ENCODE measurements around the gene CDK6.

GRCh38 chr7:92723205-92723604 lies 113.2 kb downstream of the CDK6 start:
- TF ChIP-seq EP300 (IDR thresholded peaks at IDR 0.05) (no peak), POLR2A (IDR thresholded peaks at IDR 0.05) (no peak)

Data from gastroesophageal sphincter (tissue), 2 donors.